OCI-LY3 (cell line): ENCODE results near the gene TMEM212.

Experiments
- CTCF ChIP-seq: fragments of 200-600, 300-600 bp; sonication (generic); IDR thresholded peaks from 2 replicates; pipeline ENCODE4 v1.5.1; 2014; ENCODE audit warnings: antibody characterized with exemption, low read length, low read depth
- EZH2phosphoT487 ChIP-seq: fragments of 200-600 bp; shearing (Covaris generic); IDR thresholded peaks from 2 replicates; pipeline ENCODE4 v1.6.1; 2018; ENCODE audit warnings: antibody characterized with exemption, mixed run types, low read depth

- no peak for TF ChIP-seq EZH2phosphoT487
- TF ChIP-seq CTCF: no peak
Observed at GRCh38 chr3:171878461-171879225, 35.5 kb downstream of the TMEM212 start.
